ENCODE measurements around the gene CLCN4.

The CLCN4 gene

DNA sequence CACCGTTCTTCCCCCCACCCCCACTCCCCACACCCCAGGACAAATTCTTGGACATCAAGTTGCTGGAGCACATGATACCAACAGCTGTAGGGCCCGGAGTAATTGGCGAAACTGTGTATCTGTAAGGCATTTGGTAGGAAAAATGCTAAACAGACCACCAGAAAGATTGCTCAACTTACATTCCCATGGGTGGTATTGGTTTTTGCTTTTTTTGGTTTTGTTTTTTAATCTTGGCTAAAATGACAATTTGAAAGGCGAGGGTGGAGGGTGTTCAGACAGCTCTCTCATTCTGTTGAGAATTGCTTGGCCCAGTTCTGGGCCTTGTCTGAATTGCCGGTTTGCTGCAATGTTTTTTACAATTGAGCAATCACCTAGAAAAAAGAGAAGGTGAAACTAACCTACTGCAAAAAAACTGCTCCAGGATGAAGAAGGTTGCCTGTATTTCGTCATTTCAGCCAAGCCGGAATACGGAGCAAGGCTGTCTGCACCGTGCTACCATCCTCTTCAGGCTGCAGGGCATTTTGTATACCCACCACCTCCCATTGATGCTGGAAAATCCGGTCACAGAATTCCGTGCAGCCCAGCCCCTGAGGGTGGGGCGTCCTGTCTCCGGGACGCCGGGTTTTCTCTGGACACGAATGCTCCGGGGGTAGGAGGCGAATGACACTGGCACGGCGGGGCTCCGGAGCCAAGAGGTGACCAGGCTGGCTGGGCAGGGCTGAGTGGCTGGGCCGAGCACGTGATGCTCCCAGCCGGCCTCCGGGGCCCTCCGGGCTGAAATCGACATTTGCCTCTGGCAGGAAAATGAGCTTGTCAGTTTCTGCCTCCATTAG is at the start of gene CLCN4:
TSS of gene CLCN4 (plus strand) at position 777 of the 833 bp plus-strand sequence. CDS start 28,058 bp downstream, outside the sequence.
- DNase-seq (ENCODE audit: low spot score), result peak; percentile 69

DNA sequence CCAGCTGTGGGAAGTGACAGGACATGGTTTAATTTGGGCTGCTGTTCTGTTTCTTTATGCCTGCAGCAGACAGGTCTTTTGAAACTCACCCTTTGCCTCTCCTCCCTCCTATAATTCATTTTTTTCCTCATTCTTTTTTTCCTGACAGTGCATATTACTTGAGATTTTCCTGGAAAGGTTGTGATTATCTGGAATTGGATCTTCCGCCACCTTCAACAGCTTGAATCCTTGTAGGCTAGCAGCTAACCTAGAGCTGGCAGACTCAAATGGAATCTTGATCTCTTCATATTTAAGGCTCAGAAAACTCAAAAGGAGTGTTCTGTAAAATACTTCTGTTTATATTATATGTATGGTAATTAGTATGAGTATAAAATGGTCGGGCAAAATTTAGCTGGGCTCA is 49.3 kb upstream of the CLCN4 start:
- DNase-seq (ENCODE audit: low spot score), result no peak

- DNase-seq (ENCODE audit: low spot score), result no peak
These were observed 48.5 kb upstream of the CLCN4 start for GRCh38 chrX:10108288-10108687.

DNA sequence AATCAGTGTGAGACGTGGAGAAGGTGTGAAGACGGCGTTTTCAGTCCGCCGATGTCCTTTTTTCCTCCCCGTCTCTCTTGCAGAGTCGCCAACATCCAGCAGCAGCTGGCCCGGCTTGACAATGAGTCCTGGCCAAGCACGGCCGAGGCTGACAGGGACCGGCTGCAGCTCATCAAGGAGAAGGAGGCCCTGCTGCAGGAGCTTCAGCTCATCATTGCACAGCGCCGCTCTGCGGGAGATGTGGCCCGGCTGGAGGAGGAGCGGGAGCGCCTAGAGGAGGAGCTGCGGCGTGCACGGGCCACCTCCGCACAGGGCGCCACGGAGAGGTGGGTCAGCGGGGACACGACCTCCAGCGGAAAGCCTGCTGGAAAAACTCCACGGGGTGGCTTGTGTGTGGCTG is 47.1 kb upstream of the CLCN4 start:
- peak; percentile 43 for DNase-seq (ENCODE audit: low spot score)

GRCh38 chrX:10110316-10110935 is 46.3 kb upstream of the CLCN4 start:
- DNase-seq (ENCODE audit: low spot score), result no peak

DNA sequence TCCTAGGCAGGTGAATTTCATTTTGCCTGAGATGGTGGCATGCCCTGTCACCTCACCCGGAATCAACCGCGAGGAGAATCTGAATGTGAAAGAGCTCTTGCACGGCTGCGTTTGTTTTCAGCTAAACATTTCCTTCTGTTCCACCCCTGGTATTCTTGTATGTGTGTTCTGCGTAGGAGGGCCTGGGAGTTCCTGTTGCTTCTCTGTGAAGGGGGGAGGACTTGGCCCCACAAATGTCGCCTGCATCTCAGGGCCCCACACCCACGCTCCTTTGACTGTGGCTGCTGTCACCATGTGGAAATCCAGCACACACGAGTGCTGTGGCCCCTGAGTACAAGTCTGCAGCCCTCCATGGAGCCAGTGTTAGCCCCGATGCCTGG is 45.8 kb upstream of the CLCN4 start:
- DNase-seq (ENCODE audit: low spot score), result no peak

GRCh38 chrX:10111364-10112148 is 45.2 kb upstream of the CLCN4 start:
- DNase-seq (ENCODE audit: low spot score), result no peak

DNA sequence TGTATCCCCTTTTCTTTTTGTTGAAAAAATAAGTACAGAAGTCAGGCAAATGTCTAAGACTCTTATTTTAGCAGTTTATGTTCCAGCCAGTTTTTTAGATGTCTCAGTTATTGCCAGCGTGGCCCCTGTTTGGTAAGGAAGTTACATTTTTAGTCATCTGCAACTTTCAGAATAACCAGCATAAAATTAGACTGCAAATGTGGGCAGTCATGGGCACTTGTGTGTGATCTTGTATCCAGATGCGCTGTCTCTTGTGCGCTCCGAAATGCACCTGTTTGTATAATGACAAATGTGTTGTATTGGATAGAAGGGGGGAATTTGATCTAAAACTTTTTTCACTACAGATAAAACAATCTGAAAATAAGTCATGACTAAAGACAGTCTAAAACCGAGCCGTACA is 44.3 kb upstream of the CLCN4 start:
- DNase-seq (ENCODE audit: low spot score), result no peak

DNA sequence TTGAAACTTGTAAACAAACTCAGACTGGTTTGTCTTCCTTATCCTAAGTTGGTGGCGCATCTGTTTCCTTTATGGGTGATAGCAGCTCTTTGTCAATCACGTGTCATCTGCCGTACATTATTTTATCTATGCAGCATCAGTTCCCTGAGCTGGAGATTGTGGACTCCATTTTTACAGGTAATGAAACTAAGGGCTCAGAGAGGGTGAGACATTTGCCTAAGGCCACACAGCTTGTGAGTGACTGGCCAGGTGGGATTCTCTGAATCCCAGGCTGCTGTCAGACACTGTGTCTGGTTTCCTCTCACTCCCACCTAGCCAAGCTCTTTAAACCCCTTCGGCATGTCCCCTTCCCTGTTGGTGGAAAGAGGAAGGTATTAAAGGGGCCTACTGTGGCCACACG is 41.7 kb upstream of the CLCN4 start:
- DNase-seq (ENCODE audit: low spot score), result no peak

GRCh38 chrX:10117301-10117700 is 39.5 kb upstream of the CLCN4 start:
- no peak for DNase-seq (ENCODE audit: low spot score)

- DNase-seq (ENCODE audit: low spot score), result no peak
These were observed 38.9 kb upstream of the CLCN4 start for GRCh38 chrX:10117864-10118377.

GRCh38 chrX:10118530-10118929 is 38.2 kb upstream of the CLCN4 start:
- no peak for DNase-seq (ENCODE audit: low spot score)

DNA sequence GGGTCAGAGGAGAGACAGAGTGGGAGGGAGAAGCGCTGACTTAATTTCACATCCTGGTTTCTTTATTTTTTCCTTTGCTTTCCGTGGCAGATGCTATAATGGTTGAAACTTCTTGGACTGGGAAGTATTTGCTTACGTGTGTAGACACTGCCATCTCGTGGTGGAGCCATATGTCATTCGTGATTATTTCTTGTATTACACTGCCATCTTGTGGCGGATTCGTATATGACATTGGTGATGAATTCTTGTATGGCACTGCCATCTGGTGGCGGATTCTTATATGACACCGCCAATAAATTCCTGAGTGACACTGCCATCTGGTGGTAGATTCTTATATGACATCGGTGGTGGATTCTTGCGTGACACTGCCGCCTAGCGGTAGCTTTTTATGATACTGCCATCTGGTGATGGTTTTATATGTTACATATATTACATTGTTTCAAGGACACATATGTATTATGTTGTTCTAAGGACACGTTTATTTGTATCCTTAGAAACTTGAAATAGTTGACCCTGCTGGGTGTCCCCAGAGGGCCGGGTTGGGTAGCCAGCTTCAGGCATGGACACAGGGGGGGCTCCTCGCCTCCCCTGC is 37.3 kb upstream of the CLCN4 start:
- DNase-seq (ENCODE audit: low spot score), result peak; percentile 80

GRCh38 chrX:10120331-10120730 is 36.4 kb upstream of the CLCN4 start:
- no peak for DNase-seq (ENCODE audit: low spot score)

DNA sequence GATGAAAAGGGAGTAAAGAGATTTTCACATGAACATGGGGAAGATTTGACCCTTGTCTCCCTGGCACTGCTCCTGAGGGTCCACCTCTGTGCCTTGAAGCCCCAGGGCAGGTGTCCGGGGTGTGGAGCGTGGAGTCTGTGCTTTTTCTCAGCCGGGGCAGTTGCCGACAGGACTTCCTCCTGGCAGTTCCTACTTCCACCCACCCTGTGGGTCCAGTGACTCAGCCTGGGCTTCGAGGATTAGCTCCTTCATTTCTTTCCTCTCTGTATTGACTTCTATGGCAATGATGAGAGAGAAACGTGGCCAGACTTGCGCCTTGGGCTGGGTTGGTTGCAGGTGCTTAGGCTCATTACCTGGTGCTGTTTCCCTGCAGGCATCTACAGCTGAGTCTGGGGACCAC is 35.9 kb upstream of the CLCN4 start:
- DNase-seq (ENCODE audit: low spot score), result no peak

DNA sequence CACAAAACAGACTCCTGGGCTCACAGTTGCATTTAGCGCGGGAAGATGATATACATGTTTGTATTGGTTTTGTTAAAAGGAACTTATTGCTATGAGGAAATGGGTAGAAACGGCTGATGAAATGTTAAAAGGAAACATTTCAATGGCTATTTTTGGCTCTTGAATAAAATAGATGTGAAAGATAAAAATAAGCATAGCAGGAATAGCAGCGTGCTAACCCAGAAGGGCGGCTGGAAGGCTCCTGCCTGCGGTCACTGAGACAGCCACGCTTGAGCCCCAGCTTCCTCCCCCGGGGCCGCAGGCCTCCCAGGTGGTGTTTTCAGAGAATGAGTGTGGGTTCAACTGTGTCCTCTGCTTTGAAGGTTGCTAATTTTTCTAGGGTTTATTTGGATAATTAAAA is 35.0 kb upstream of the CLCN4 start:
- no peak for DNase-seq (ENCODE audit: low spot score)

- no peak for DNase-seq (ENCODE audit: low spot score)
These were observed 32.1 kb upstream of the CLCN4 start for GRCh38 chrX:10124506-10125247.

DNA sequence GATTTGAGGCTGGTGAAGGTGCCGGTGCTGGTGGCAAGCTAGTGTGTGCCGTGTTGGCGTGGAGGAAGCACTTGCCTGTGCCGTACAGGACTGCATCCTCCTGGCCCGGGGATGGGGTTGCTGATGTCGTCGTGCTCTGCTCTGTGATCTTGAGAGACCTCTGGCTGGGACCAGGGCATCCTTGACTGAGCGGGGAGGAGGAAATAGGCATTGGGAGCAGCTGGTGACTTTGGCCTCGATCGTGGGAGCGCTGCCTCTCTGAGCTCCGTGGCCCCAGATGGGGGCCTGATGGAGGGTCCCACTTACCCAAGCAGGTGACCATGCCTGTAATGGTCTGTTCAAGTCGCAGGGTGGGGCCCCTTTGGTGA is 31.5 kb upstream of the CLCN4 start:
- no peak for DNase-seq (ENCODE audit: low spot score)

GRCh38 chrX:10126044-10126443 is 30.7 kb upstream of the CLCN4 start:
- no peak for DNase-seq (ENCODE audit: low spot score)

- DNase-seq (ENCODE audit: low spot score), result no peak
These were observed 29.9 kb upstream of the CLCN4 start for GRCh38 chrX:10126834-10127233.

DNA sequence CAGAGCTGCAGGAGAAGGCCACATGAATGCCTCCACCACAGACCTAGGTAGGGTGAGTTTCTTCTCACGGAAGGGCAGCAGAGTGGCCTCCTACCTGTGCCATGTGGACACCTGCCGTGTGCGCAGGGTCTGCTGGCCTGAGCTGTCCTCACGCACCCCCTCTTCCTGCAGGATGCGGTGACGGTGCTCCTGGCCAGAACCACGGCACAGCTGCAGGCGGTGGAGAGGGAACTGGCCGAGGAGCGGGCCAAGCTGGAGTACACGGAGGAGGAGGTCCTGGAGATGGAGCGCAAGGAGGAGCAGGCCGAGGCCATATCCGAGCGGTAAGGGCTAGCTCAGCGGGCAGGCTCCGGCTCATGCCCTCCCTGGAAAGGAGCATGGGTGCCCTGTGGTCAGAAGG is 28.4 kb upstream of the CLCN4 start:
- no peak for DNase-seq (ENCODE audit: low spot score)

DNA sequence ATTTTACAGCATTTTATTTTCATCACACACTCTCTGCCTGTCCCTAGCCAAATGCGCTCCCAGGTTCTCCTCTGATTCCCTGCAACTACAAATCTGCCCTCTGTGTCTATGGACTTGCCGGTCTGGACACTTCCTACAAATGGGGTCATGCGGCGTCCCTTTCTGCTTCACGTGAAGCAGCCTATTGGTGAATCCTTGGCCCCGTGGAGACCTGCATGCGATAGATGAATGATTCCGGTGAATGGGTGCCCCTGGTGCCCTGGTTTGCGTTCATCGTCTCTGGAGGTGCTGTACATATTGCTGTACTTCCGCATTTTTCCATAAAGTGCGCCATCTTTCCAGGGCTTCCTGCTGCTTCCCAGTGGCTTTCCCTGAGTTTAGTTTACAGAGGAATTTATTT is 27.5 kb upstream of the CLCN4 start:
- no peak for DNase-seq (ENCODE audit: low spot score)
